HL-60 (cell line): ENCODE results near the gene EDEM2.
"Not testable (repeated sequence)": the region's sequence is repeated elsewhere in the genome, so short reads cannot be mapped to it uniquely, and the experiment has no call there.

Experiments used
- DNase-seq, 2 experiments: peaks; one replicate each; pipeline ENCODE4 v3.0.0-alpha.2; 2010 to 2020; ENCODE audit warnings: low read depth in 1 of 2, low spot score in 1 of 2
- H3K27ac ChIP-seq: fragments of 250-450 bp; sonication (Bioruptor Pico); replicated peaks from 2 replicates; pipeline ENCODE4 v1.5.1; 2020; ENCODE audit warnings: mild to moderate bottlenecking, moderate library complexity
- H3K27me3 ChIP-seq: fragments of 250-450 bp; sonication (Bioruptor Pico); 2 replicates; pipeline ENCODE4 v1.5.1; 2021; ENCODE audit warnings: mild to moderate bottlenecking, moderate library complexity; ENCODE audit not compliant: insufficient read depth, poor library complexity, severe bottlenecking
- H3K4me3 ChIP-seq: replicated peaks from 2 replicates; pipeline ENCODE4 v1.5.1; 2011; ENCODE audit warnings: mild to moderate bottlenecking, control low read depth, low read length; ENCODE audit not compliant: insufficient read depth
- CTCF ChIP-seq: IDR thresholded peaks from one replicate; pipeline ENCODE4 v1.5.1; 2011; ENCODE audit warnings: low read length, control low read depth, inconsistent platforms; ENCODE audit not compliant: insufficient read depth
- GABPA ChIP-seq: IDR thresholded peaks from 2 replicates; pipeline ENCODE4 v1.6.1; 2012; ENCODE audit warnings: low read depth
- POLR2AphosphoS5 ChIP-seq: IDR thresholded peaks from 2 replicates; pipeline ENCODE4 v1.6.1; 2012; ENCODE audit warnings: low read depth
- REST ChIP-seq: IDR thresholded peaks from 2 replicates; pipeline ENCODE4 v1.6.1; 2012; ENCODE audit warnings: low read depth; ENCODE audit not compliant: insufficient replicate concordance
- SPI1 ChIP-seq: IDR thresholded peaks from 2 replicates; pipeline ENCODE4 v1.6.1; 2012; ENCODE audit warnings: low read depth, mild to moderate bottlenecking, borderline replicate concordance

The EDEM2 gene

DNA sequence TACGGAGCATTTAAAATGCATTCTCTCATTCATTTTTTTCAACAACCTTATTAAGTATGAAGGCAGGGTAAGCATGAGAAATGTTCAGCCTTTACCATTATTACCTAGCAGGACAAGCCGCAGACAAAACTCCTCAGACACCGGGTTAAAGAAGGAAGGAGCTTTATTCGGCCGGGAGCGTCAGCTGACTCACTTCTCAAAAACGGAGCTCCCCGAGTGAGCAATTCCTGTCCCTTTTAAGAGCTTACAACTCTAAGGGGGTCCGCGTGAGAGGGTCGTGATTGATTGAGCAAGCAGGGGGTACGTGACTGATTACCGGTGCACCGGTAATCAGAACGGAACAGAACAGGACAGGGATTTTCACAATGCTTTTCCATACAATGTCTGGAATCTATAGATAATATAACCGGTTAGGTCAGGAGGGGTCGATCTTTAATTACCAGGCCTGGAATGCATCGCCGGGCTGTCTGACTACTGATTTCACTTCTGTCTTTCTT is 487 bp upstream of the EDEM2 start:
- TF ChIP-seq SPI1 (peak; percentile 32; the same call in 1 of the 2 replicates), POLR2AphosphoS5 (peak; percentile 6; the same call in 1 of the 2 replicates)
- not testable (repeated sequence) for H3K27me3 ChIP-seq
- Histone ChIP-seq H3K27ac (peak overlapping the region; percentile 77), H3K4me3 (peak overlapping the region; percentile 97)
- peak in 1 of 2 experiments; percentile 72 for DNase-seq

GRCh38 chr20:35146299-35146919 is 727 bp downstream of the EDEM2 start:
- TF ChIP-seq SPI1 (no peak), REST (no peak), CTCF (no peak), POLR2AphosphoS5 (no peak), GABPA (no peak)
- DNase-seq = no peak
- Histone ChIP-seq H3K4me3 (peak overlapping the region; percentile 97), H3K27ac (peak overlapping the region; percentile 77), H3K27me3 (no peaks in the 10 kb centered on the region)

- DNase-seq = peak in 1 of 2 experiments; percentile 12
- H3K4me3 ChIP-seq = no peak overlapping the region
- no peaks in the 10 kb centered on the region for H3K27me3 ChIP-seq
- H3K27ac ChIP-seq = peak overlapping the region; percentile 76
- TF ChIP-seq CTCF (peak; percentile 6), GABPA (no peak), SPI1 (no peak), POLR2AphosphoS5 (no peak), REST (no peak)
These were observed 2.0 kb downstream of the EDEM2 start for GRCh38 chr20:35145141-35145564.

DNA sequence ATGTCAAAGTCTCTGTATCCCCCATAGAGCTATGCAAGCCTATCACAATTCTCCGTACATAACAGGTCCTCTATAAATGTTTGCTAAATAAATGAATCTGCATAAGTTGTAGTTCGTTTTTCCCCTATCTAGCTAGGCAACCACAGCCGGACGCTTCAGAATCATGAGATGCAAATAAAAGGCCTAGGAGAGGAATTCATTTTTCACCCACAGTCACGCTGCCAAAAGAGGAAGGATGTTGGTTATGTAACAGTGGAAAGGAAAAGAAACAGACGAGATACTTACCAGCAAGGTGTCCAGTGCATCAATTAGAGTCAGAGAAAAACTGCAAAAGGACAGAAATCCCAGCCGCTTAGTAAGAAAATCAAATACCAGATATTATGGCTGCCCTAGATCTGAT is 2.4 kb downstream of the EDEM2 start:
- TF ChIP-seq GABPA (no peak), SPI1 (peak; percentile 65; the same call in 1 of the 2 replicates)
- Histone ChIP-seq H3K27ac (peak overlapping the region; percentile 76), H3K4me3 (no peak overlapping the region), H3K27me3 (no peaks in the 10 kb centered on the region)
- peak; percentile 57 to 78 for DNase-seq
